GM15510 (cell line): ENCODE data around the gene ADGRG3.

Experiments used
- POLR2A ChIP-seq: IDR thresholded peaks from 3 replicates; pipeline ENCODE4 v1.6.1; 2011; ENCODE audit warnings: borderline replicate concordance; ENCODE audit not compliant: insufficient read length; ENCODE audit errors: extremely low read depth

ADGRG3 gene

GRCh38 chr16:57721356-57722209, 53.5 kb downstream of the ADGRG3 start:
- TF ChIP-seq POLR2A: no peak

DNA sequence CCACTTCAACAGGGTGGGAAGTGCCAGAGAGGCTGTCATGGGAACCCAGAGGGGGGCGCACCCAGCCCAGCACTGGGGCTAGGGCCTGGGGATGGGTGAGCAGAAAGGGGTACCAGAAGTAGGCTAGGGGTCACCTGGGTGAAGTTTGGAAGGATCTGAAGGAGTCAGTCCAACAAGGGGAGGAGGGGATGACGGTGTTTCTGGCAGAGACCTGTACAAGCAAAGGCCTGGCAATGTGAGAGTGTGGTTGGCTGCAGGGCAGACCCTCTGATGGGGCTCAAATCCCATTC, 54.0 kb downstream of the ADGRG3 start:
- no peak for TF ChIP-seq POLR2A

DNA sequence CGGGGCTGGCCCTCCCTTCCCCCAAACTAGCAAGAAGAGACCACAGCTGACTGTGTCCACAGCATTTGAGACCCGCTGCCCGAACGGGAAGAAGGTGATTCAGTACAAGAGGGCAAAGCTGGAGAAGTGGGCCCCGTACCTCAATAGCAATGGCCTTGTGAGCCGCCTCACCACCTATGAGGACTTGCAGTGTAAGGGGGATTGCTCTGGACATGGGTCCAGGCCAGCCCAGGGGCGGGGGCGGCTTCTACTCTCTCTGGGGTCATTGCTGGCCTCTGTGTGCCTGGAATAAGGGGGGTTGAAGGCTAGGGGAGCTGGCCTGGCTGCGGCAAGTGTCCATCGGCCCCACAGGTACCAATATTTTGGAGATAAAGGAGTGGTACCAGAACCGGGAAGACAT, 54.5 kb downstream of the ADGRG3 start:
- TF ChIP-seq POLR2A: no peak

- TF ChIP-seq POLR2A: no peak
Measured at GRCh38 chr16:57723170-57723569, 55.1 kb downstream of the ADGRG3 start.

- TF ChIP-seq POLR2A: no peak
Measured at GRCh38 chr16:57724531-57724930, 56.4 kb downstream of the ADGRG3 start.

- no peak for TF ChIP-seq POLR2A
Measured at GRCh38 chr16:57725151-57725550, 57.0 kb downstream of the ADGRG3 start.

- TF ChIP-seq POLR2A: no peak
Measured at GRCh38 chr16:57725554-57725953, 57.4 kb downstream of the ADGRG3 start.

DNA sequence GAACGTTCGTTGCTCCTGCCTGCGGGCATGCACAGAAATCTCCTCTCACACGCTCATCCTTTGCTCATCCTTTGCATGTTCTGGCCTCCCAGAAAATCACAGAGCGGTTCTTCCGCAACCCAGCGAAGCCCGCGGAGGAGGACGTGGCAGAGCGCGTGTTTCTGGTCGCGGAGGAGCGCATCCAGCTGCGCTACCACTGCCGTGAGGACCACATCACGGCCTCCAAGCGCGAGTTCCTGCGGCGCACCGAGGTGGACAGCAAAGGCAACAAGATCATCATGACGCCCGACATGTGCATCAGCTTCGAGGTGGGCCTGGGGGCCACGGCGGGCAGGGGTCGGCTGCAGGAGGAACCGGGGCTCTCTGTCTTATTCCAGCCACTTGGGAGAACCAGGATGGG, 57.9 kb downstream of the ADGRG3 start:
- no peak for TF ChIP-seq POLR2A

DNA sequence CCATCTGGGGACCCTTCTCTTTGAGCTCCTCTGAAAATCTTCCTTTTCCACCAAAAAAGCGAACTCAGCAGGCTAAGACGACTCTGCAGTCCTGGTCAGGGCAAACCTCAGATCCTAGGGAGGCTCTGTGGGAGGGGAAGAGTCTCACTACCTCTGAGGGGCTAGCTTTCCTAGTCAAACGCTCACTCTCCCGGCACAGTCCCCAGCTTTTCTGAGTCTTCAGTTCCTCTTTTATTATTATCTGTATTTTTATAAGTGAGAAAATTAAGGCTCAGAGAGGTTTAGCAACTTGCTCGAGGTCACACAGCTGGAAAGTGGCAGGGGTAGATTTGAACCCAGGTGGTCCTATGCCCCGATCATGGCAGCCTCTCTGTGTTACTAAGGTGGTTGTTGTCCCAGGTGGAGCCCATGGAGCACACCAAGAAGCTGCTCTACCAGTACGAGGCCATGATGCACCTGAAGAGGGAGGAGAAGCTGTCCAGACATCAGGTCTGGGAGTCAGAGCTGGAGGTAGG, 58.4 kb downstream of the ADGRG3 start:
- TF ChIP-seq POLR2A: no peak

- no peak for TF ChIP-seq POLR2A
Measured at GRCh38 chr16:57727610-57728009, 59.5 kb downstream of the ADGRG3 start.

GRCh38 chr16:57728336-57729181, 60.5 kb downstream of the ADGRG3 start:
- TF ChIP-seq POLR2A: no peak

DNA sequence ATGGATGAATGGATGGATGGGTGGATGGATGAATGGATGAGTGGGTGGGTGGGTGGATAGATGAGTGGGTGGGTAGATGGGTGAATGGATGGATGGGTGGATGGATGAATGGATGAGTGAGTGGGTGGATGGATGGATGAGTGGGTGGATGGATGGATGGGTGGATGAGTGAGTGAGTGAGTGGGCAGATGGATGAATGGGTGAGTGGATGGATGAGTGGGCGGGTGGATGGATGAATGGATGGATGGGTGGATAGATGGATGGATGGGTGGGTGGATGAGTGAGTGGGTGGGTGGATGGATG, 61.0 kb downstream of the ADGRG3 start:
- no peak for TF ChIP-seq POLR2A

DNA sequence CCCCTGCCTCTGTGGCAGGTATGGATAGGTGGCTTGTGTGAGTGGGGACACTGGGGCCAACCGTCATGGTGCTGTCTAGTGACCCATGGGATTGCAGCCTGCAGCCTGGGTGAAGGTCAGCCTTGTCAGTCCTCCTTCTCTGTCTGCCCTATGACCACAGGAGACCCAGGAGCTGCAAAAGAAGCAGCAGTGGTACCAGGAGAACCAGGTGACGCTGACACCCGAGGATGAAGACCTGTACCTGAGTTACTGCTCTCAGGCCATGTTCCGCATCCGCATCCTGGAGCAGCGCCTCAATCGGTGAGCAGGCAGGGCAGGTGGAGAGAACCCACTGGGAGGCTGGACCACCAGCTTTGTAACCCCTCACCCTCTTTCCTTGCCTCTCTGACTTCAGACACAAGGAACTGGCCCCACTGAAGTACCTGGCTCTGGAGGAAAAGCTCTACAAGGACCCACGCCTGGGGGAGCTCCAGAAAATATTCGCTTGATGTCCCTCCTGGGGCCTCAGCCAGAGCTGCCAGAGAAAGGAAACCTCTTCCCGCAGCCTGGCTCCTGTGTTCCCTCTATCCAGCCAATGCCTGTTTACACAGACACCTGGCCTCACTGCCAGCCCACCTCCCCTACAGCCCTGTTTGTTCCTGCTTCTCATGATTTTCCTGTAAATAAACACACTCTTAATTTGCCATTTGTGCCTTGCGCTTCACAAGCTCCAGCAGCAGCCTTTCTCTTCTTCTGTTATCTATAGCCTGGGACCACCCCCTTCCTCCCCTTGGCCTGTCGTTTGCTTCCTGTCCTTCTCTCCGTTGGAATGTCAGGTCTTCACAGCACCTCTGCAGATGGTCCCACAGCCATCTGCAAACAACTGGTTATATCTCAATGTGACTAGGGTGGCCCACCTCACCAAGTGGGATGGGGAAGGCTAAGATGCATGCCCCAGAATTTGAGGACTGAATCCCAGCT, 62.9 kb downstream of the ADGRG3 start:
- no peak for TF ChIP-seq POLR2A

DNA sequence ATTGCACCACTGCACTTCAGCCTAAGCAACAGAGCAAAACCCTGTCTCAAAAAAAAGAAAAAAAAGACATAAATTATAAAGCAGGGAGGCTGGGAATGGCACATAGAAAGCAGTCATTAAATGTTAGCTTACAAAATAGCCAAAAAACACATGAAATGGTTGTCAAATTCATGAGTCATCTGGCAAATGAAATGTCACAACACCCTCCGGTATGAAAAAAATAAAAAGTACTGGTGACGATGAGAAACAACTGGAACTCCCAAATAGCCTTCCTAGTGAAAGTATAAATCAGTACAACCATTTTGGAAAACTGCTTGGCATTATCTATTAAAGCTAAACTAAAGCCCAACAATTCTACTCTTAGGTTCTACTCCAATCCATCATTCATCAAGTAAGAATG, 63.9 kb downstream of the ADGRG3 start:
- no peak for TF ChIP-seq POLR2A

- TF ChIP-seq POLR2A: no peak
Measured at GRCh38 chr16:57732714-57733113, 64.6 kb downstream of the ADGRG3 start.
